C4-2B (cell line): Measurements from ENCODE around the gene CLDN3.

Source experiments
- H3K27ac ChIP-seq: fragments of 450-650 bp; 2 replicates; pipeline ENCODE4 v1.5.1; 2017
- CTCF ChIP-seq: fragments of 450-650 bp; conservative IDR thresholded peaks from 2 replicates; pipeline ENCODE4 v1.5.1; 2017; ENCODE audit warnings: mild to moderate bottlenecking
- ZFX ChIP-seq: fragments of 450-650 bp; IDR thresholded peaks from 2 replicates; pipeline ENCODE4 v1.6.1; 2017

The CLDN3 gene

DNA sequence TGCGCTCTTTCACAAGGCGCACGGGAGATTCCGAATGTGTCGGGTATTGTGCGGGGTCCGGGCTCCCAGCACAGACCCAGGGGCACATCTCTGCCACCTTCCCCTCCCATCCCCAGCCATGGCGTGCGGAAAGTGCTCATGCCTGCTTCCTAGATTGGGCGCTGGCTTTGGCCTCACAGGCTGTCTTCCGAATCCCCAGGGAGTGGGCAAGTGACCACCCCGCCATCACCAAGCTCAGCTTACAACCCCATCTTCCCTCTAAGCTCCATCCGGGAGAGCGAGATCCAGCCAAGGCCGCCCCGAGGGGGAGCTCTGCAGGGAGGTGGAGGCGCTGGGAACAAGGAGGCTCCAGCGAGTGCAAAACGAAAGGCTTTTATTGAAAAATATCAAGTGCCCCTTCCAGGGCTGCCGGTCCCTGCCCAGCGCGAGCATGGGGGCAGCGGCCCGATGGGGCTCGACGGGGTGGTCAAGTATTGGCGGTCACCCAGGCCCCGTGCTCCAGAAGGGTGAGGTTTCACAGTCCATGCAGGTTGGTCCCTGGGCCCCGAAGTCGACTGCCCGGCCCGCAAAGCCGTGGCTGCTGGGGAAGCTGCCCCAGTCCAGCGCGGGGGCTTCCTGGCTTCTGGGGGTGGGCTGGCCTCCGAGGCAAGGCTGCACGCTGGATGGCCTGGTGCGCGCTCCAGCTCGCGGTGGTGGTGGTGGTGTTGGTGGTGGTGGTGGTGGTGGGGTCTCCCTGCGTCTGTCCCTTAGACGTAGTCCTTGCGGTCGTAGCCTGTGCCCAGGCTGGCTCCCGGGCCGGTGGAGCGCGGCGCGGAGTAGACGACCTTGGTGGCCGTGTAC lies 1.2 kb downstream of the CLDN3 start:
- no peak for TF ChIP-seq CTCF
- TF ChIP-seq ZFX = no peak
- H3K27ac ChIP-seq = peak overlapping the region; percentile 85

DNA sequence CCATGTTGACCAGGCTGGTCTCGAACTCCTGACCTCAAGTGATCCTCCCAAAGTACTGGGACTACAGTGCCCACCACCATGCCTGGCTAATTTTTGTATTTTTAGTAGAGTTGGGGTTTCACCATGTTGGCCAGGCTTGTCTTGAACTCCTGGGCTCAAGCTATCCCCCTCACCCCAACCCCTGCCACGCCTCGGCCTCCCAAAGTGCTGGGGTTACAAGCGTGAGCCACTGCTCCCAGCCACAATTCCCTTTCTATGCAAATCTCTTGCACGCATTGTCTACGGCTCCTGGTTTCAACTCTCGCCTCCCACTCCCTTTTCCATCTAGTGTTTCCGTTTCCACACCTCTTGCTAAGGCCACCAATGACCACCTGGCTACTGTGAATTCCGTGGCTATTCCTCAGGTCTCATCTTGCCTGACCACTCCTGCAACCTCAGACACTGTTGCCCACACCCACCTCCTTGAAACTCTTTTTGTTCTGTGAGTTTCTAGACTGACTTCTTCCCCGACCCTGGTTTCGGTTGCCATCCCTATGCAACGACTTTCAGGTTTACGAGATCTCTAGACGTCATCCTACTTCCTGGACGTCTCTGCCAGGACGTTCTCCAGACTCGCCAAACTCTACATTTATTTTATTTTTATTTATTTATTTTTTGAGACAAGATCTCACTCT lies 3.4 kb downstream of the CLDN3 start:
- TF ChIP-seq CTCF (no peak), ZFX (no peak)
- H3K27ac ChIP-seq = peak overlapping the region; percentile 71

- H3K27ac ChIP-seq = no peak overlapping the region
Measured at GRCh38 chr7:73762659-73762999, 7.4 kb downstream of the CLDN3 start.

DNA sequence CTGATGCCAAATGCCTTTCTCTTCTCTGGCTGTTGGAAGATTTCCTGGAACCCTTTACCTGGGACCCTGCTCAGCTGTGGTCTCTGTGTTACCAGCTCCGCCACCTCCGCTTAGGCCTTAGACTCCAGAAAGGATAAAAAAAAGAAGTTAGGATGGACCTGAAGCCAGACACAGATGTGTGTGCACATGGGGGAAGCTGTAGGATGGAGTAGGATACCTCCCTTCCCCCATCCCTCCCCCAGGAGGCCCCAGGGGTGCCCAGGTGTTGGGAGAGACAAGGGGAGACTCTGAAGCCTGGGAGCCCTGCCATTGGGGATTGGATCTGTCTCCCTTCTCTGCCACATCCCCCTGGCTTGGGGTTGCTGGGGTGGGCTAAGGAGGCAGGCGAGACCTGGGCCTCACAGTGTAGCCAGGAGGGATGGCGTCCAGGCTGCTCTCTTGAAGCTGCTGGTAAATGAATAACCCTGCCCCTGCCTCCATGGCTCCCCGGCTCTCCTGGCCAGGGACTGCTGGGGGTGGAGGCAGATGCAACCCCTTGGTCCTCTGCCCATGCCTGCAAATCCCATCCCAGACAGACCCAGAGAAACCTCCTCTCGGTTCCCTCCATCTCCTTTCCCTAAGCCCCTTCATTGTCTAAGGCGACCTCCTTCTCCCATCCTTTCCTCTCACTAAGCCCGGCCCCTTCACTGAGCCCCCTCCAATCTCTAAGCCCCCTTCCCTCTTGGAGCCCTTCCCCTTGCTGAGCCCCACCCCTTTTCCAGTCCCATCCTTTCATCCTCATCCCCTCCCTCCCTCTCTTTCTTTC lies 8.0 kb downstream of the CLDN3 start:
- no peak for TF ChIP-seq ZFX
- TF ChIP-seq CTCF = no peak
- no peak overlapping the region for H3K27ac ChIP-seq

More at GRCh38 chr7:73762659-73762999, 7.4 kb downstream of the CLDN3 start:
- no peak for TF ChIP-seq CTCF
- TF ChIP-seq ZFX = no peak

GRCh38 chr7:73758581-73759138 lies 11.4 kb downstream of the CLDN3 start:
- no peak for TF ChIP-seq CTCF
- no peak for TF ChIP-seq ZFX
- H3K27ac ChIP-seq = peak overlapping the region; percentile 75

DNA sequence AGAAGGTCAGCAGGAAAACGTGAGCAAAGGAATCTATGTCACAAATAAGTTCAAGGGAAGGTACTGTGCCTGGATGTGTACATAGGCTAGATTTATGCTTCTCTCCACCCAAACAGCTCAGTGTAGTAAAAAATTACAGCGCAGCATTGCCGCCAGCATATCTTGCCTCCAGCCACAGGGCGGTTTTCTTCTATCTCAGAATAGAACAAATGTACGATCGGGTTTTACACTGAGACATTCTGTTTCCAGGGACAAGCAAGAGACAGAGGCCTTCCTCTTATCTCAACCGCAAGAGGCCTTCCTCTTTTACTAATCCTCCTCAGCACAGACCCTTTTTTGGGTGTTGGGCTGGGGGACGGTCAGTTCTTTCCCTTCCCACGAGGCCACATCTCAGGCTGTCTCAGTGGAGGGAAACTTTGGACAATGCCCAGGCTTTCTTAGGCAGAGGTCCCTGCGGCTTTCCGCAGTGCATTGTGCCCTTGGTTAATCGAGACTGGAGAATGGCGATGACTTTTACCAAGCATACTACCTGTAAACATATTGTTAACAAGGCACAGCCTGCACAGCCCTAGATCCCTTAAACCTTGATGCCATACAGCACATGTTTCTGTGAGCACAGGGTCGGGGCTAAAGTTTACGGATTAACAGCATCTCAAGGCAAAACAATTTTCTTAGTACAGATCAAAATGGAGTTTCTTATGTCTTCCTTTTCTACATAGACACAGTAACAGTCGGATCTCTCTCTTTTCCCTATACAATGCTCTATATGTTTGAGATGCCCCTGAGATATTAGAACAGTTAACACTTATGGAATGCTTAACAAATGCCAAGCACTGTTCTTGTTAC lies 19.9 kb downstream of the CLDN3 start:
- peak overlapping the region; percentile 92 for H3K27ac ChIP-seq
- TF ChIP-seq ZFX (no peak), CTCF (no peak)
